Measurements from ENCODE around the gene METTL21C.

METTL21C gene

GRCh38 chr13:102694937-102695336 is at the start of gene METTL21C:
Gene METTL21C (minus strand): TSS chr13:102695044. CDS start chr13:102694498, 546 bp downstream.
- DNase-seq = no peak

GRCh38 chr13:102742506-102742905 is 47.7 kb upstream of the METTL21C start:
- DNase-seq = no peak

DNA sequence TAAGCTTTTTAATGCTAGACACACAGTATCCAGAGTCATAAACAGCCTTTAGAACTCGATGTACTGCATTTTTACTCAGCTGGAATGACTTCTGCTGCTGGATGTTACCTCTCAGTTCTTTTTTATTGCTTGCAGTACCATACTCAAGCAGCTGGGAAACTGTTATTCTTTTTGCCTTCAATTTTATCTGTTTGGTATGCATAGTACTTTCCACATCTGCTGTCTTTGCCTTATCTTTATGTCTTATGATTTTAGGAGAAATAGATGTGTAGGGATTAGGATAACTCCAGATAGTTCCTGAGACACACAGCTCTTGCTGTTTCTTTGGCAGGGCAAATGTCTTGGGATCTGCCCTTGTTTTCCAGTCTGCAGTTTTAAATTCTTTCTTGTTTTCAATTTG is 47.3 kb upstream of the METTL21C start:
- DNase-seq = no peak

DNA sequence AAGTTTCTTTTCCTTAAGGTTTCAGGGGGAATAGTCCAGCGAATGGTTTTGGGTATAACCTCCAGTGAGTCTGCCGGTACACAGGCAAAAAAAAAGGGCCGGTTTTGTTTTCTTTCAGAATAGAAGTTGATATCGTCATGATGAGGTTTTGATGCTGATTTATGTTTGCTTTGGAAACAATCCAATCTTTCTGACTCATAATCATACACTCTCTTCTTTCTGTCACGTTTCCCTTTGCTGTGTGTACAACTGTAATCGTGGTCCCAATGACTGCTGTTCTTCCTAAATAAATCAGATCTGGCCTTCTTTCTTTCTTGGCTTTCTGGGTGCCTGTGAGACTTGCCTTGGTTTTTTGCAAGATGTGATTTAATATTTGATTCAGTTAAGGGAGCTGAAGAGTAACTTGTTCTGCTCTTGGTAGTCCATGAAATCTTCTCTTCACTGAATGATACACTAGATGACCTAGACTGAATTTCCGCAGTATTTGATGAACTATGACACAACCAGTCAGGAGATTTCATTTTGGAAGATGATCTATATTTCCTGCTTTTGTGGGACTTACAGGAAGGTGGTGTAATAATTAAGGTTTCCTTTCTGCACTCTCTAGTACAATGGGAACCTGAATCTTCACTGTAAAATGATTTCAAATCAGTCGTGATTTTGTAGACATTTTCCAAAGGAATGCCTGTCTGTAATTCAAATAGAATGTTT is 34.9 kb upstream of the METTL21C start:
- no peak for DNase-seq

GRCh38 chr13:102726430-102726829 is 31.6 kb upstream of the METTL21C start:
- no peak for DNase-seq

DNA sequence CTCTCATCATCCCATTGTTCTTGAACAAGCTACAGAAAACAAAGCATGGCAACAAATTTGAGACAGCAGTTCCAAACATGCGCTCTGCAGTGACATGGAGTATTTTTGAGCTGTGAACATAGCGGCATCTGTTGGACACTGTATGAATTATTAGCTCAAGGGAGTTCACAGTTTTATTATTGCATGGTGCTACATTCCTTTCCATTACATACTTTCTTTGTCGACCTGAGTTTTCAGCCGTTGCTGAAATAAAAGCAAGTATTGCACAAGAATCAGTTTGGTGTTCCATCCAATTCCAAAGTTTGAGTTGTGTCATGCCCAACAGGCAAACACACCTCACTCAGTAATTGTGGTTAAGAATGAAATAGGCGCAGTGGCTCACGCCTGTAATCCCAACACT is 30.1 kb upstream of the METTL21C start:
- DNase-seq = peak in 1 of 6 experiments; percentile 3

- DNase-seq = no peak
Observed at GRCh38 chr13:102721800-102722231, 27.0 kb upstream of the METTL21C start.

DNA sequence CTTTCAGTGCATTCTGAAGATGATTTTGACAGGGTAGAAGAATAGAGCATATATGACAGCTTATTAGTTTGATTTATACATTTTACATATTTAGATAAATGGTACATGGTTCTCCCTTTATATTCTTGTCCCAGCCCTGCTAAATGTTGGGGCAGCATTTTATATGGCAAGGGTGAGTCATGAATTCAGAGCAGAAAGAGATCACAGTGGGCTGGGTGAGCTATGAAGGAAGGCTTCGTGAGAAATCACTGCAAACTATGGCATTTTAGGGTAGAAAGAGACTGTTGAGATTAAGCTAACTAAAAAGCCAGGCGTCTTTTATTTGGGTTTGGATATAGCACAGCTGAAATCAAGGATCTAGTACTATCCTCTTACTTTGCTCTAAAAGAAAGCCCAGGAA is 23.9 kb upstream of the METTL21C start:
- no peak for DNase-seq

- no peak for DNase-seq
Observed at GRCh38 chr13:102715447-102715846, 20.6 kb upstream of the METTL21C start.

GRCh38 chr13:102710261-102710679 is 15.4 kb upstream of the METTL21C start:
- DNase-seq = no peak

GRCh38 chr13:102709536-102709935 is 14.7 kb upstream of the METTL21C start:
- no peak for DNase-seq

DNA sequence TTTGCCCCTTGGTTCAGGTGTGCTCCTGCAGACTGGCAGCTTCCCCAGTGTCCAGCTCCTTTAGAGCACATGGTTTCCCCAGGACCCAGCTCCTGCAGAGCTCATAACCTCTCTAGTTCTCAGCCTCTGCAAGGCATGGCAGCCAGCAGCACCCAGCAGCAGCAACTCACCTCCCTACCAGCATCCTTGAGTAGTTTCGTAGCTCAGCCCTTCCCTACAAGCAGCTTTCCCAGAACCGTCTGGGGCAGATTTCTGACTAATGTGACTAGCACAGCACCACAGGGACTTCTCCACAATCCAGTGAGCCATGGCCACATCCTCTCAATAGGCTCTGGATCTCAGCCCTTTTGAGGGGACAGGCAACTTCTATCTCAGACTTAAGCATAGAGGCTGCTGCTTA is 14.1 kb upstream of the METTL21C start:
- DNase-seq = no peak

GRCh38 chr13:102708211-102708610 is 13.4 kb upstream of the METTL21C start:
- DNase-seq = no peak

GRCh38 chr13:102707467-102707866 is 12.6 kb upstream of the METTL21C start:
- no peak for DNase-seq

GRCh38 chr13:102704238-102705058 is 9.6 kb upstream of the METTL21C start:
- no peak for DNase-seq

DNA sequence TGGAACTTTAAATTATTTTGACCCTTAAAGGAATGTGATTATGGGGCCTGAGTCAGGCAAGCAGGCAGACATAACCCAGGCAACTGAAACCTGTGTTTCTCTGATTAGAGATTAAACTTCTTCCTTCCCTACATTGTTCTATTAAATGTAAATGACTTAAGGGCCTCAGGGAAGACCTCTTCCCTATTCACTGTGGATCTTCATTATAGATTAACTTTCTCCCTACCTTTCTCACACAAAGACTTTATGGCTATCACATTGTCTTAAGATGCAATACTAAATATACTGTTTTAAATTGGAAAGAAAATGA is 8.8 kb upstream of the METTL21C start:
- no peak for DNase-seq

GRCh38 chr13:102702965-102703725 is 8.3 kb upstream of the METTL21C start:
- no peak for DNase-seq

DNA sequence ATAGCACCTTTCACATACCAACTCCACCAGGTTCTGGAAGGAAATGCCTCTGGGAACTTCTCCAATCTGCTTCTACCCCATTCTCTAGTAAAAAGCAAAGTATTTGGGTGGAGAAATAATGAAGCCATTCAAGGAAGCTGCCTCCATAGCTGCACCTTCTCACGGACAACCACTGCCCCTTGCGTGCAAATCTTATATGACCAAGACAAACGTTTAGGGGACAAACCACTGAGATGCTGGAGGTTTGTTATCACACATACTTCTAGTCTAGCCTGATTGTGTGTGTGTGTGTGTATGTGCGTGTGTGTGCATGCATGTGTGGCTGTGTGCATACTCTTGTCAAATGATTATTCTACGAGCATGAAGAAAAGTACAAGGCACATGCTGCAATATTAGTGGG is 6.5 kb upstream of the METTL21C start:
- DNase-seq = no peak

GRCh38 chr13:102700088-102701031 is 5.5 kb upstream of the METTL21C start:
- no peak for DNase-seq

DNA sequence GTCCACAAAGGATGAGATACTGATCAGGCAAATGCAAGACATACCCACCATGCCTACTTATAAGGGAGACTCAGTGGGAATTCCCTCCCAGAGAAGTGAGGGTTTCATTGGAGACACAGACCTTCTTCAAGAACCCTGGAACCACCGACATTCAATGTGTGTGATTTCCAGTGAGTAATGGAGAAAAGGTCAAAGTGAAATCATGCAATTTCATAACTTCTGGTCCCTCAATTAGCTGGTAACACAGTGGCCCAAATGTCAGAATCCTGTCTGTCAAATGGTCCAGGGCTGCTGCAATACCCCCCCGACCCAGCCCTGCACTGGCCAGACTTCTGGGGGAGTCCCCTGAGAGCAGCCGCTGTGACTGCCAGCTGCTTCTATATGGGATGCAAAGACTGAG is 4.7 kb upstream of the METTL21C start:
- no peak for DNase-seq

DNA sequence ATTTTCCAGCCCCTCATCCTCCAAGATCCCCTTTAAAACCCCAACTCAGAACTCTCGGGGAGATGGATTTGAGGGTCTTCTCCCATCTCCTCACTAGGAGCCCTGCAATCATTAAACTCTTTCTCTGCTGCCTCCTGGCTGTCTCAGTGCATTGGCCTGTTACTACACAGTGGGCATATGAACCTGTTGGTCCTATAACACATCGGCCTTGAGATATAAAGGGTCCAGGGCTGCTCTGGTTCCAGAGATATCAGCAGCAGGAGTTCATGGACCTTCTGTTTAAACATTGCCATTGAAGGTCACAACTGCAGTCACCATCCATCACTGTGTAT is 3.8 kb upstream of the METTL21C start:
- no peak for DNase-seq

- DNase-seq = no peak
Observed at GRCh38 chr13:102697929-102698648, 3.2 kb upstream of the METTL21C start.
